GM12891 (cell line): ENCODE measurements around the gene MAD1L1.

Source experiments
- DNase-seq: peaks from one replicate; pipeline ENCODE4 v3.0.0; 2011; ENCODE audit warnings: low spot score; ENCODE audit not compliant: insufficient read length
- FAIRE-seq: peaks from 2 replicates; lab custom pipeline; 2011; peaks lifted over from hg19 to GRCh38; lab: Jason Lieb, UNC
- PAX5 ChIP-seq: IDR thresholded peaks from 2 replicates; pipeline ENCODE4 v1.6.1; 2011; ENCODE audit warnings: low read length, moderate library complexity, mild to moderate bottlenecking; ENCODE audit not compliant: insufficient read depth, severe bottlenecking
- POLR2A ChIP-seq: IDR thresholded peaks from 2 replicates; pipeline ENCODE4 v1.6.1; 2011; ENCODE audit warnings: low read depth, low read length, control low read depth
- POLR2AphosphoS5 ChIP-seq: IDR thresholded peaks from 2 replicates; pipeline ENCODE4 v1.6.1; 2011; ENCODE audit warnings: low read depth, low read length, control low read depth
- POU2F2 ChIP-seq: IDR thresholded peaks from 2 replicates; pipeline ENCODE4 v1.6.1; 2011; ENCODE audit warnings: low read depth, mild to moderate bottlenecking, control low read depth, low read length, moderate library complexity
- SPI1 ChIP-seq: IDR thresholded peaks from 2 replicates; pipeline ENCODE4 v1.6.1; 2011; ENCODE audit warnings: low read depth, low read length, control low read depth
- TAF1 ChIP-seq: IDR thresholded peaks from 2 replicates; pipeline ENCODE4 v1.6.1; 2011; ENCODE audit warnings: low read depth, low read length, control low read depth

The MAD1L1 gene

DNA sequence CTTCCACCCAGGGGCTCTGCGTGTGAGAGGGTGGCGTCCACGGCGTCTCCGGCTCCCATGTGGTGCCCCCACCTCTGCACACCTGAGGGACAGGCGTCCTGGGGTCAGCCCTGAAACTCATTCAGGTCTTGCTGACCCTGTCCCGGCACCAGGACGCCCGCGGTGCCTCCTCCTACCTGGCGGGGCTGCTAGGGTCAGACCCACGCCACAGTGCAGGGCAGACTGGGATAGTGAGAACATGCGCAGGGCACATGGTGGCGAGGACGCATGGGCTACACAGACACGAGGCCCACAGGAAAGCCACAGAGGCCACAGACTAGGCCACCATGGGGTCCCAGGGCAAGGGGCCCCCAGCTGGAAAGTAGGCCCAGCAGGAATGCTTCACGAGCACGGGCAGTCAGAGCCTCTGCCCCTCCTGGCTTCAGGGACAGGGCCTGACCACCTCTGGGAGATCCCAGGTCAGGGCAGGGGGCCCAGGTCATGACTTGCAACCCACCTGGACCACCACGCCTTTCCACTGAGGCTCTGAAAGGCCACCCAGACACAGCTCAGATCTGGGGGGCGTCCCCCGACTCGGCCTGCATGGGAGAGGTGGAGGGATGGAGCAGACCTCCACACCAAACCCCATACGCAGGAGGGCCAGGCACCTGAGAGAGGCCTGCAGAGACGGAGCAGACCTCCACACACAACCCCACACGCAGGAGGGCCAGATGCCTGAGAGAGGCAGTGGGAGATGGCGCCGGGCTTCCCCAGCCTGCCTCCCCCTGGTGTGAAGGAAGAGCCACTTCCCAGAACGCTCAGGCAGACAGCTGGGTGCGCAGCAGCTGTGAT, 374.1 kb downstream of the MAD1L1 start:
- no peak for FAIRE-seq
- DNase-seq, result no peak

DNA sequence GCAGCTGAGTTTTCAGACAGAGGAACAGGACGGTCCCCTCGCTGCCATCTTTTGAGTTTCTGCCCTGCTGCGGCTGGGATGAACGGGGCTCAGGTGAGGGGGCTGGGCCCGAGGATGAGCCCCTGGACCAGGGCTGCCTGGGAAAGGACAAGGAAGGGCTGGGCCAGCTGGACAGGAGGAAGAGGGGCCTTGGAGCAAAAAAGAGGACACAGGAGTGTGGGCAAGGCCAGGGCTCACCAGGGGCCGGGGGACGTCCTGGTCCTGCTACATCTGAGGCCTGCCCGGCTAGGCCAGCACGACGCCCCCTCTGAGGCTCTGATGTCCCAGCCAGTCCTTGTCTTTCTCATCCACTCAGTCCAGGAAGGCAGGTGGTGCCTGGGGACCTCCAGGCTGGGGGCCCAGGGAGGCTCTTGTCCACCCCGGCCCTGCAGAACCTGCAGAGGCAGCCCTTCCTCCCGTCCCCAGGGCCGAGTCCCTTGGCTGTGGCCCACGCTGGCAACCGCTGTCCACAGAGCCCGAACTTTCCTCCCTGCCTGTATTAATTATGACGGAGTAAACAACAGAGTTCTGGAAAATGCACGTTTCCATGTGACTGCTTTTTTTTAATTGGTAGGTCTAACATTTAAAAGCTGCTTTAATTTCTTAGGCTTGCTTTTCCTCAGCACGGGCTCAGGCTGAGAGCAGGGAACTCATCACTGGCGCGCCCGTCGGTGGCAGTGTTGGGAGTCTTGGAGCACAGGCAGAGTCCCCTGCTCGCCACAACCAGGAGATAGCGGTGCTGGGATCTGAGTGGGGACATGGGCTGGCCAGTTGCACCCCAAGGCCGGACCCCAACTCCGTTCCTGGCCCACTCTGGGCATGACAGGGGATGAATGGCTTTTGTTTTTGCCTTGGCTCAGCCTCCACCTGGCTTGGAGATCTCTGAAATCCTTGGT, 375.0 kb downstream of the MAD1L1 start:
- FAIRE-seq (no peak), DNase-seq (no peak)

More for the DNA sequence above, 374.1 kb downstream of the MAD1L1 start:
- no peak for TF ChIP-seq POLR2AphosphoS5

DNA sequence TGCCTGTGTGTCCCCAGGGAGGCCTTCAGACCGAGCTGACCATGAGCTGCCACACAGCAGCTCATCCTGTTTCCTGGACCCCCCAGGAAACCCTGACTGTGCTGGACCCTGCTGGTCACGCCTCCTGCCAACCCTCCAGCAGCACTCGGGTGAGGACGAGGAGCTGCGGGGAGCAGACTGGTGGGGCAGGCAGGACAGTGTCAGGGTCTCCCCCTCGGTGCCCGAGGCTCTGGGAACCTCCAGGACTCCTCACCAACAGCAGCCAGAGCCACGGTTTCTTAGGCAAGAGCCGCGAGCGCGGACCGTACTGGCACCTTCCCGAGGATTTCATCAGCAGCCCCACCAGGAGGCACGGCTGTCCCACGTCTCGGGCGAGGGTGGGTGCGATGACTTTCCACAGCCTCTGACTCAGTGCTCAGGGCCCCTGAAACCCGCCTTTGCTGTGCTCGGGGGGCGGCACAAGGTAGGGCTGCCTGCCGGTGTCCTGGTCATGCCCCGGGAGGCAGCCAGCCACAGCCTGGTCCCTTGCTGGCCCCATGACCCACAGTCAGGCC, 375.8 kb downstream of the MAD1L1 start:
- FAIRE-seq (no peak), DNase-seq (no peak)
- no peak for TF ChIP-seq POLR2A
- TF ChIP-seq TAF1, result no peak
- TF ChIP-seq SPI1, result no peak
- TF ChIP-seq POLR2AphosphoS5, result no peak
- no peak for TF ChIP-seq PAX5
- TF ChIP-seq POU2F2, result no peak

More for the DNA sequence above, 375.0 kb downstream of the MAD1L1 start:
- TF ChIP-seq POLR2A, result no peak

- no peak for DNase-seq
- FAIRE-seq, result no peak
- TF ChIP-seq PAX5 (no peak), TAF1 (no peak), POU2F2 (no peak), POLR2A (no peak), POLR2AphosphoS5 (no peak), SPI1 (no peak)
Measured at GRCh38 chr7:1856161-1856887, 376.4 kb downstream of the MAD1L1 start.

GRCh38 chr7:1855725-1856160, 377.0 kb downstream of the MAD1L1 start:
- TF ChIP-seq POLR2A (no peak), POU2F2 (no peak), SPI1 (no peak), POLR2AphosphoS5 (no peak), PAX5 (no peak), TAF1 (no peak)
- FAIRE-seq (no peak), DNase-seq (no peak)

GRCh38 chr7:1854866-1855724, 377.6 kb downstream of the MAD1L1 start:
- DNase-seq, result no peak
- no peak for FAIRE-seq
- no peak for TF ChIP-seq POU2F2
- TF ChIP-seq SPI1, result no peak
- TF ChIP-seq PAX5, result no peak
- no peak for TF ChIP-seq POLR2AphosphoS5
- no peak for TF ChIP-seq TAF1
- no peak for TF ChIP-seq POLR2A

DNA sequence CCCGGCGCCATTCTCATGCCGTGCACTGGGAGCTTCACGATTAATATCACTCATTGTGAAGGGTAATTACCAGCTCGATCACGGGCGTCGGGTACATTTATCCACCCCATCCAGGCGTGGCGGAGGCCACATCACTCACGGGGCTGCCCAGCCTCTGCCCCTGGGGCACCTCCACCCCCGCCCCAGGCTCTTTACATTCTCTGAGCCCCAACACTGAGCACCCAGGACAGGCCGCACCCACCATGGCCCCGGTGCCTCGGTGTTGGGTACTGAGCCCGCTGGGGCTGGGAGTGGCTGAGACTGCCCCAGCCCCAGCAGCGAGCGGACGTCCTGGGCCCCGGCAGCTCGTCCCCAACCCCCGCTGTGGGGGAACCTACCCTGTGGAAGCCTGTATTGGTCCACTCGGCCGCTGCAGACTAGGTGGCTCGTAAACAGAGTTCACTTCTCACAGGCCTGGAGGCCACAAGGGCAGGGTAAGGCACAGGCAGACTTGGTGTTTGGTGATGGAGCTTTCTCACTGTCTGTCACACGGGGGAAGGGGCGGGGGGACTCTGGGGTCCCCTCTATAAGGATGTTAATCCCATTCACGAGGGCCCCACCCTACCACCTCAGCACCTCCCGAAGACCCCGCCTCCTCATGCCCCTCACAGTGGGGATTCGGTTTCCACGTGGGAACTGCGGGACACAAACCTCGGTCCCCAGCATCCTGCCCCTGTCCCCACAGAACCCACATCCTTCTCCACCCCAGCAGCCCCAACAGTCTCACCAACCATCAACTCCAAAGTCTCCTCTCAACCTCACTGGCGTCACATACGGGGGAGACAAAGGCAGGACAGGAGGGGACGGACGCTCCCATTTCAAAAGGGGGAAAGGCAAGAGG, 378.5 kb downstream of the MAD1L1 start:
- FAIRE-seq (no peak), DNase-seq (no peak)
- no peak for TF ChIP-seq POLR2AphosphoS5
- no peak for TF ChIP-seq POU2F2
- TF ChIP-seq POLR2A, result no peak
- TF ChIP-seq SPI1, result no peak
- TF ChIP-seq TAF1, result no peak
- no peak for TF ChIP-seq PAX5

- DNase-seq (no peak), FAIRE-seq (no peak)
- no peak for TF ChIP-seq POLR2AphosphoS5
- no peak for TF ChIP-seq PAX5
- no peak for TF ChIP-seq TAF1
- TF ChIP-seq POLR2A, result no peak
- TF ChIP-seq SPI1, result no peak
- no peak for TF ChIP-seq POU2F2
Measured at GRCh38 chr7:1853431-1853985, 379.2 kb downstream of the MAD1L1 start.
